ENCODE measurements around the gene NCBP1. TPM values are rescaled to one million over a fixed set of nuclear protein-coding genes. Genes with fewer than 3 reads are reported as not detected.

Gene NCBP1
- total RNA-seq, 2 experiments from 2014 or later, result 37.6 to 41.7 TPM

DNA sequence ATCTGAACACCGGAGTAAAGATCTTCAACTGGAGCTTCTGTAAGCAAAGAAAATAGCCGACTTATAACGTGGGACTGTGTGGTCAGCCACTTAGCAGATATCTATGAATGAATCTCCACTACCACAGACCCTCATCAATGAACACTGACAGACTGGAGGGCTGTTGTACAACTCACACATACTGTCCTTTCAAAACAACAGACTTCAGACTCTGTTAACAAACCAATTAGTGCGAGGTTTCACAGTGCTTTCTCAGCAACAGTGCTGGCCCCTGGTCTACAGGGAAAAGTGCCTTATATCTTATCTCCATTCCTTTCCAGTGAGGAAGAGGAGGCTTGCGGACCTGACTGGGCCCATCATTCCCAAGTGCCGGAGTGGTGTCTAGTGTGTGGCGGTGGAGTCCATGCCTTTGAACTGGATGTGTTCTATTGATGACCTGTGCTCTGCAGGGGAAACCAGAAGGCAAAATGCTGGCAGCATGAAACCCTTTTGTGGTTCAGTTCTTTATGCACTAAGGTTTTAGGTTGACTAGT, 34.2 kb upstream of the NCBP1 start:
- H3K27ac Mint-ChIP-seq, result no peak overlapping the region
- no peak for ATAC-seq
- intact Hi-C loops (cut with micrococcal nuclease), result loop anchor here (2.0 to 5.0 kb wide), 3 partner anchors 131 to 213 kb away; partner anchors contain the start of gene TDRD7

DNA sequence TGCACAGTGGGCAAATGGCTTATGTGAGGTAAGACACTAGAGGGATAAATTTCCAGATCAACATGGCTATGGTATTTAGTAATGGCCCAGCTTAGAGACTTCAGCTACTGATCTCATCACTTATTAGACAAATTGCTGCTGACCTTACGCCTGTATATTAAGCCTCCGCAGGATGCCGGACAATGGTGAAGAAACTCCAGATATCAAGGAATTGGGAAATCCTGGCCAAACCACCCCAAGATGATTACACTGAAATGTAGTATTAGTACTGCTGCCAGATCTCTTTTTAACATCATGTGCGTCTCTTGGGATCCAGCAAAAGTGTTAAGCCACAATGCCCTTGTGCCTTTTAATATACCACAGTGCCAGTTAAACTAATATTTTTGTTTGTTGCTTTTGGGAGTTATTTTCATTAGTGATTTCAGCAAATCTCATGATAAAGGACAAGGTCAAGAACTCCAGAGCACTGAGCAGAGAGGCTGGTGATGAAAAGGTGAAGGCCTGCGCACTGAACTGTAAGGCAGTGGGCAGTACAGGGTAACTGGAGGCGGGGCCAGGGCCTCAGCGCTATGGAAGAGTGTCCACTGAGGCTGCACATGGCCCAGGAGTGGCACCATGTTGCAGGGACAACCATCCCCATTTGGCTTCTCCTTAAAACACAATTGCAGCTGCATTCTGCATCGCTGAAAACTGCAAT, 32.9 kb upstream of the NCBP1 start:
- Mint-ChIP-seq H3K4me3 (no peak overlapping the region), H3K9me3 (no peaks in the 10 kb centered on the region), H3K4me1 (ENCODE audit: low read depth) (peaks cover 5% of the 10 kb centered on the region), H3K27ac (no peak overlapping the region), H3K27me3 (no peaks in the 10 kb centered on the region), H3K36me3 (ENCODE audit: low read depth) (peaks cover 13% of the 10 kb centered on the region)
- CTCF ChIA-PET, result interaction anchor here (1.2 to 4.5 kb wide), 6 partner anchors 10 to 744 kb away, joined by 7 to 156 read pairs (median 22); partner anchors contain the start of gene TMOD1
- intact Hi-C loops (cut with micrococcal nuclease), result no loop called here
- DNase-seq (no peak), ATAC-seq (no peak)
- POLR2A ChIA-PET, result no interaction called here
- TF ChIP-seq, protein P1, sequence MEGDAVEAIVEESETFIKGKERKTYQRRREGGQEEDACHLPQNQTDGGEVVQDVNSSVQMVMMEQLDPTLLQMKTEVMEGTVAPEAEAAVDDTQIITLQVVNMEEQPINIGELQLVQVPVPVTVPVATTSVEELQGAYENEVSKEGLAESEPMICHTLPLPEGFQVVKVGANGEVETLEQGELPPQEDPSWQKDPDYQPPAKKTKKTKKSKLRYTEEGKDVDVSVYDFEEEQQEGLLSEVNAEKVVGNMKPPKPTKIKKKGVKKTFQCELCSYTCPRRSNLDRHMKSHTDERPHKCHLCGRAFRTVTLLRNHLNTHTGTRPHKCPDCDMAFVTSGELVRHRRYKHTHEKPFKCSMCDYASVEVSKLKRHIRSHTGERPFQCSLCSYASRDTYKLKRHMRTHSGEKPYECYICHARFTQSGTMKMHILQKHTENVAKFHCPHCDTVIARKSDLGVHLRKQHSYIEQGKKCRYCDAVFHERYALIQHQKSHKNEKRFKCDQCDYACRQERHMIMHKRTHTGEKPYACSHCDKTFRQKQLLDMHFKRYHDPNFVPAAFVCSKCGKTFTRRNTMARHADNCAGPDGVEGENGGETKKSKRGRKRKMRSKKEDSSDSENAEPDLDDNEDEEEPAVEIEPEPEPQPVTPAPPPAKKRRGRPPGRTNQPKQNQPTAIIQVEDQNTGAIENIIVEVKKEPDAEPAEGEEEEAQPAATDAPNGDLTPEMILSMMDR (IDR thresholded peaks at IDR 0.05), result no peak

More for the DNA sequence above, 34.2 kb upstream of the NCBP1 start:
- TF ChIP-seq, protein P1 (IDR thresholded peaks at IDR 0.05), result no peak
- H3K4me1 Mint-ChIP-seq (ENCODE audit: low read depth), result peaks cover 5% of the 10 kb centered on the region
- H3K4me3 Mint-ChIP-seq, result no peak overlapping the region
- H3K9me3 Mint-ChIP-seq, result no peaks in the 10 kb centered on the region
- H3K27me3 Mint-ChIP-seq, result no peaks in the 10 kb centered on the region
- H3K36me3 Mint-ChIP-seq (ENCODE audit: low read depth), result peaks cover 6% of the 10 kb centered on the region
- ChIA-PET POLR2A (no interaction called here), CTCF (interaction anchor here (0.6 to 4.5 kb wide), 61 partner anchors 9 to 743 kb away, joined by 3 to 156 read pairs (median 5); partner anchors contain the start of genes NCBP1, TDRD7, TMOD1 and TSTD2)
- no peak for DNase-seq

DNA sequence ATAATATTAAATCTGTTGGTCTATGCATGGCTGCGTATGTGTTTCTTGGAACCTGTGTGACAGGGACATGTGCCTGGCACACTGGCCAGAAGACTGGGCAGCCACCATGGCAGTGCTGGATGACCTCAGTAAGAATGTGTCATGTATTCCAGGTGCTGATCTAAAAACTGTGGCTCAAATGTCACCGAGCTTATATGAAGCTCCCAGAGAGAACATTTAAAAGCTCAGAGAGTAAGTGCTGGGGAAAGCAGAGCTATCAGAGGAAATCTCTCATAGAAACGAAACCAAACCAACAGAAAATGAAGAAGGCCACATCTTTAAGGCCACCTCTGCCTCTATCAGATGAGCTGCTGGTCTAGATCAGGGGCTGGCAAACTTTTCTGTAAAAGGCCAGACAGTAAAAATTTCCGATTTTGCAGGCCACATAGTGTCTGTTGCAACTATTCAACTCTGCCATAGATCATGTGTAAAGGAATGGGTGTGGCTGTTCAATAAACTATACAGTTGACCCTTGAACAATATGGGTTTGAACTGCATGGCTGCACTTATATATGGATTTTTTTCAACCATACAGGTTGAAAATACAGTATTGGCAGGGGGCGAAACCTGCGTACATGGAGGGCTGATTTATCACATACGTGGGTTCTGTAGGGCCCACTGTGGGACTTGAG, 32.3 kb upstream of the NCBP1 start:
- Mint-ChIP-seq H3K4me3 (no peak overlapping the region), H3K9me3 (no peaks in the 10 kb centered on the region), H3K27ac (no peak overlapping the region), H3K4me1 (ENCODE audit: low read depth) (peaks cover 5% of the 10 kb centered on the region), H3K36me3 (ENCODE audit: low read depth) (peaks cover 13% of the 10 kb centered on the region), H3K27me3 (no peaks in the 10 kb centered on the region)
- no peak for ATAC-seq
- CTCF ChIA-PET, result interaction anchor here (1.2 to 4.5 kb wide), 2 partner anchors 14 to 133 kb away, joined by 7 to 19 read pairs; no protein-coding TSS in a partner anchor
- no peak for DNase-seq
- POLR2A ChIA-PET, result no interaction called here
- TF ChIP-seq, protein P1 (IDR thresholded peaks at IDR 0.05), result no peak
- intact Hi-C loops (cut with micrococcal nuclease), result no loop called here

DNA sequence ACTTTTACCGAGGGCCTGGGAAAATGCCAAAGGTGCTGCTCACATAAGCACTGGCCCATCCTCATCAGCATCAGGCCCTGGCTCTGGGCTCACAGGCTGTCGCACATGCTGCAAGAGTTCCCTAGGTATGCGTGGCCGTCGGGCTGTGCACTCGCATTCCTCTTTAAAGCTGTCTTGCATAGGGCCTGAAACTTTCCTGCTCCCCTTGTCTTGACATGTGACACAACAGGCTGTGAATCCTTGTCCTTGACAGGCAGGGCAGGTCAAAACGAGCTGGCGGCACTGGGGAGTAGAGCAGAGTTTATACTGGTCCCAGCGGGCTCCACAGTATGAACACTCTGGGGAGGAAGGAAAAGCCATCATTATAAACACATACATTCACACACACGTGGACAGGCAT, 31.2 kb upstream of the NCBP1 start:
- CTCF ChIA-PET, result interaction anchor here (1.4 to 4.5 kb wide), 2 partner anchors 10 to 134 kb away, joined by 5 to 19 read pairs; no protein-coding TSS in a partner anchor
- intact Hi-C loops (cut with micrococcal nuclease), result no loop called here
- TF ChIP-seq, protein P1 (IDR thresholded peaks at IDR 0.05), result no peak
- H3K9me3 Mint-ChIP-seq, result no peaks in the 10 kb centered on the region
- no peak overlapping the region for H3K27ac Mint-ChIP-seq
- POLR2A ChIA-PET, result no interaction called here
- H3K36me3 Mint-ChIP-seq (ENCODE audit: low read depth), result peaks cover 16% of the 10 kb centered on the region
- no peak overlapping the region for H3K4me3 Mint-ChIP-seq
- no peak for DNase-seq
- H3K4me1 Mint-ChIP-seq (ENCODE audit: low read depth), result peaks cover 5% of the 10 kb centered on the region
- H3K27me3 Mint-ChIP-seq, result no peaks in the 10 kb centered on the region
- ATAC-seq, result no peak
